Heart left ventricle (tissue), 16 donors: ENCODE measurements around the gene C10orf62. TPM values are rescaled to one million over a fixed set of nuclear protein-coding genes. Genes with fewer than 3 reads are reported as not detected.
"Not testable (repeated sequence)": the region's sequence is repeated elsewhere in the genome, so short reads cannot be mapped to it uniquely, and the experiment has no call there.

Experiments
- ATAC-seq, 4 donors: fragments of 200-7000 bp; cut with Tn5 transposase; one replicate each; pipeline ENCODE4 v1.9.1; 2020 to 2022; ENCODE audit warnings: moderate library complexity in 4 of 4, mild to moderate bottlenecking in 3 of 4, moderate number of reproducible peaks in 1 of 4
- DNase-seq, 5 donors: peaks; one replicate each; pipeline ENCODE4 v3.0.0-alpha.2; 2020
- H3K27ac ChIP-seq, 12 donors: fragments of 200-600 bp; sonication (generic) in 4 of 12; one replicate each; pipeline versions ENCODE4 v1.5.0 to v1.8.0; 2016 to 2022; ENCODE audit warnings: mild to moderate bottlenecking in 2 of 12
- H3K27me3 ChIP-seq, 9 donors: fragments of 200-600 bp; sonication (generic) in 2 of 9; one replicate each; pipeline versions ENCODE4 v1.5.1 to v1.8.0; 2016 to 2022; ENCODE audit warnings: mild to moderate bottlenecking in 3 of 9
- H3K36me3 ChIP-seq, 9 donors: fragments of 200-600 bp; sonication (generic) in 2 of 9; one replicate each; pipeline versions ENCODE4 v1.5.0 to v1.8.0; 2018 to 2022; ENCODE audit warnings: mild to moderate bottlenecking in 2 of 9
- H3K4me1 ChIP-seq, 12 donors: fragments of 200-600 bp; sonication (generic) in 4 of 12; one replicate each; pipeline versions ENCODE4 v1.5.0 to v1.8.0; 2016 to 2022; ENCODE audit warnings: mild to moderate bottlenecking in 3 of 12
- H3K4me3 ChIP-seq, 12 donors: fragments of 200-600 bp; sonication (generic) in 4 of 12; one replicate each; pipeline versions ENCODE4 v1.5.0 to v1.8.0; 2017 to 2022; ENCODE audit warnings: mild to moderate bottlenecking in 9 of 12, moderate library complexity in 4 of 12
- H3K9me3 ChIP-seq, 12 donors: fragments of 200-600 bp; sonication (generic) in 4 of 12; one replicate each; pipeline versions ENCODE4 v1.5.0 to v1.8.0; 2016 to 2022; ENCODE audit warnings: mild to moderate bottlenecking in 1 of 12
- POLR2A ChIP-seq, 2 donors: fragments of 450-650 bp; IDR thresholded peaks; one replicate each; pipeline ENCODE4 v1.6.1; 2017; ENCODE audit warnings: antibody characterized with exemption in 2 of 2, mild to moderate bottlenecking in 2 of 2, moderate library complexity in 2 of 2
- WGBS, 4 donors: extraction: QIAGEN DNeasy Blood & Tissue Kit in 2 of 4; methylation state at CpG; one replicate each; pipeline versions ENCODE4 v1.1.5 to v1.1.7; 2013 to 2018; 5-methylcytosine and 5-hydroxymethylcytosine counted together
- intact Hi-C, 10 donors: fragments of 100-400 bp; cut with DNase I; formaldehyde crosslinking; loops; one replicate each; pipeline versions ENCODE4 v1.11.1 to v1.14.2; 2022
- polyA plus RNA-seq, 2 donors: library from polyadenylated mRNA; stranded (reverse); fragments of 200-250 nt; gene quantifications; one replicate each; pipeline ENCODE4 v1.2.3, GENCODE V29; 2013
- total RNA-seq, 9 donors: library from RNA; depleted of rRNA in 2 of 9; stranded (reverse); fragments of >200 nt in 2 of 9; fragmentation: NEBNext Ultra II Directional in 3 of 9; extraction: Animal tissue kit (Norgen Biotek cat#: 25700) in 3 of 9; gene quantifications; one replicate each; pipeline versions ENCODE4 v1.1.0 to v1.2.4, GENCODE V29; 2016 to 2023
- TF ChIP-seq, protein P1 (sequence below), 12 donors: fragments of 200-600 bp; sonication (generic) in 4 of 12; IDR thresholded peaks; one replicate each; pipeline versions ENCODE4 v1.5.0 to v1.8.0; 2018 to 2022; ENCODE audit warnings: antibody characterized with exemption in 12 of 12, mild to moderate bottlenecking in 5 of 12
- donor health status: ischemic (EF 13 %, LVEDD 7.1; RV severe dilation, severe dysfunction).
- donor health status: healthy with polysubstance abuse.
- donor health status: DM: no; HTN: yes; CAD: no.
- donor health status: DM: no; HTN: no; CAD: no.
- donor health status: ischemic (EF 25% LVEDD 6.9; RV normal size, moderate dysfunction).
- donor health status: ischemic (EF 25% LVEDD 5.7; RV mildly dilated, moderate dysfunction).
- donor health status: healthy.
- donor health status: DM: yes; HTN: yes; CAD: no.
- donor health status: ischemic (EF 35%, LVEDD 5.7; RV mildly dilated, moderate dysfunction).
- donor health status: nonischemic (EF 11% LVEDD 7.7; RV severe dilation, severe dysfunction).
- donor health status: DM: yes; HTN: yes; CAD: no.
- donor health status: PGD.
- donor health status: ischemic (EF 29% LVEDD 5.4; RV normal size, mild dysfunction).
- donor health status: nonischemic (EF 23%, LVEDD 6.1; RV moderate dilation, normal function).

C10orf62 gene
- total and polyA plus RNA-seq, 11 donors: 0.24 to 2.1 (median 0.65) TPM

DNA sequence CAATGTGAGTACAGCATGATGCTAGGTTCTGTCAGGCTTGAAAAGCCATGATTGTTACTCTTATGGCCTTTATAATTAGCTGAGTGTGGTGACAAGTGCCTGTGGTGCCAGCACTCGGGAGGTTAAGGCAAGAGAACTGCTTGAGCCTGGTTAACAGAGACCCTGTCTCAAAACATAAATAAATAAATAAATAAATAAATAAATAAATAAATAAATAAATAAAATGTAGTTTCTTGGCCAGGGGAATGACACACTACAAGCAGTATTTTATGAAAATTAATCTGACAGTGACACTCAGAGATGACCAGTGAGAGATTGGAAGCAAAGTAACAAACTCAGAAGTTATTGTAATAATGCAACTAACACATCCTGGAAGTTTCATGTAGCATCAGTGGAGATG lies 46.1 kb downstream of the C10orf62 start:
- ATAC-seq (no peak), DNase-seq (no peak)
- Histone ChIP-seq H3K27me3 (no peaks in the 10 kb centered on the region), H3K9me3 (no peaks in the 10 kb centered on the region), H3K36me3 (no peaks in the 10 kb centered on the region), H3K4me1 (peaks cover 0 to 18% (median 5%) of the 10 kb centered on the region in 12 donors), H3K4me3 (no peak overlapping the region), H3K27ac (no peak overlapping the region)
- WGBS, 4 donors: 86 to 95% (median 91%) methylated on average over 1 of the region's 1 CpG
- intact Hi-C loops: no loop called here
- TF ChIP-seq, protein P1, sequence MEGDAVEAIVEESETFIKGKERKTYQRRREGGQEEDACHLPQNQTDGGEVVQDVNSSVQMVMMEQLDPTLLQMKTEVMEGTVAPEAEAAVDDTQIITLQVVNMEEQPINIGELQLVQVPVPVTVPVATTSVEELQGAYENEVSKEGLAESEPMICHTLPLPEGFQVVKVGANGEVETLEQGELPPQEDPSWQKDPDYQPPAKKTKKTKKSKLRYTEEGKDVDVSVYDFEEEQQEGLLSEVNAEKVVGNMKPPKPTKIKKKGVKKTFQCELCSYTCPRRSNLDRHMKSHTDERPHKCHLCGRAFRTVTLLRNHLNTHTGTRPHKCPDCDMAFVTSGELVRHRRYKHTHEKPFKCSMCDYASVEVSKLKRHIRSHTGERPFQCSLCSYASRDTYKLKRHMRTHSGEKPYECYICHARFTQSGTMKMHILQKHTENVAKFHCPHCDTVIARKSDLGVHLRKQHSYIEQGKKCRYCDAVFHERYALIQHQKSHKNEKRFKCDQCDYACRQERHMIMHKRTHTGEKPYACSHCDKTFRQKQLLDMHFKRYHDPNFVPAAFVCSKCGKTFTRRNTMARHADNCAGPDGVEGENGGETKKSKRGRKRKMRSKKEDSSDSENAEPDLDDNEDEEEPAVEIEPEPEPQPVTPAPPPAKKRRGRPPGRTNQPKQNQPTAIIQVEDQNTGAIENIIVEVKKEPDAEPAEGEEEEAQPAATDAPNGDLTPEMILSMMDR (IDR thresholded peaks at IDR 0.05): no peak
- no peak for TF ChIP-seq POLR2A (IDR thresholded peaks at IDR 0.05)

DNA sequence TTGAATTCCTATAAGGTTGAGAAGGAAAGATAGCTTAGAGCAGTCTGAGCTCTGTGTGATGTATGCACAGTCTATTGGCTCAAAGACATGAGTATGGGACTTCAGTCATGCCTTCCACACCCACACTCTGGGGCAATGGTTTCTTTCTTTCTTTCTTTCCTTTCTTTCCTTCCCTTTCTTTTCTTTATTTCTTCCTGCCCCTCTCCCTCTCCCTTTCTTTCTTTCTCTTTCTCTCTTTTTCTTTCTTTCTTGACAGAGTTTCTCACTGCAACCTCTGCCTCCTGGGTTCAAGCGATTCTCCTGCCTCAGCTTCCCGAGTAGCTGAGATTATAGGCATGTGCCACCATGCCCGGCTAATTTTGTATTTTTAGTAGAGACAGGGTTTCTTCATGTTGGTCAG lies 49.6 kb downstream of the C10orf62 start:
- H3K36me3 ChIP-seq, H3K4me3 ChIP-seq, ATAC-seq, intact Hi-C loops, DNase-seq, H3K9me3 ChIP-seq, H3K27me3 ChIP-seq, H3K27ac ChIP-seq: not testable (repeated sequence)
- peaks cover 0 to 21% (median 12%) of the 10 kb centered on the region in 12 donors for H3K4me1 ChIP-seq
- 86 to 94% (median 87%) methylated on average over 3 of the region's 3 CpGs for WGBS, 4 donors

GRCh38 chr10:97640174-97640867 lies 50.8 kb downstream of the C10orf62 start, which contains the start of gene PI4K2A:
Gene PI4K2A (plus strand): TSS chr10:97640671. CDS start chr10:97640743, 72 bp downstream.
- intact Hi-C loops: loop anchor here in 1 of 10 donors (5.0 kb wide), 1 partner anchor 47 kb away; the partner anchor contains the start of gene AVPI1
- DNase-seq: peak; percentile 99 to 100 (median 99)
- TF ChIP-seq POLR2A (IDR thresholded peaks at IDR 0.05): peak; percentile 70 to 92
- TF ChIP-seq, protein P1 (IDR thresholded peaks at IDR 0.05): no peak
- H3K36me3 ChIP-seq: peaks cover 0 to 21% (median 10%) of the 10 kb centered on the region in 9 donors
- no peaks in the 10 kb centered on the region for H3K9me3 ChIP-seq
- WGBS, 4 donors: 2 to 5% (median 3%) methylated on average over 26 to 54 of the region's 54 CpGs
- H3K27ac ChIP-seq: peak within 1 kb of the TSS; percentile 41 to 90 (median 78)
- peaks cover 0 to 21% (median 12%) of the 10 kb centered on the region in 12 donors for H3K4me1 ChIP-seq
- H3K4me3 ChIP-seq: peak within 1 kb of the TSS; percentile 32 to 93 (median 84)
- no peaks in the 10 kb centered on the region for H3K27me3 ChIP-seq
- peak; percentile 99 to 100 (median 100) for ATAC-seq

Other genes with a start within 250 kb of the C10orf62 start
- gene RRP12, start 188.4 kb upstream of the C10orf62 start, total RNA-seq: 10 to 100 TPM in 8 of 9 donors, 1 to 10 TPM in 1; 6.0 to 34.1 (median 18.3) TPM
- gene RRP12, start 188.4 kb upstream of the C10orf62 start, polyA plus RNA-seq: 10 to 100 TPM; 32.7 to 61.2 TPM
- 100 to 1,000 TPM; 204 to 343 (median 250) TPM for gene PGAM1, start 163.5 kb upstream of the C10orf62 start, total RNA-seq
- gene PGAM1, start 163.5 kb upstream of the C10orf62 start, polyA plus RNA-seq: 100 to 1,000 TPM in 1 of 2 donors, 10 to 100 TPM in 1; 41.6 to 436 TPM
- gene EXOSC1, start 143.7 kb upstream of the C10orf62 start, total RNA-seq: 10 to 100 TPM; 14.8 to 24.6 (median 16.9) TPM
- 10 to 100 TPM; 26.0 to 34.5 TPM for gene EXOSC1, start 143.7 kb upstream of the C10orf62 start, polyA plus RNA-seq
- 10 to 100 TPM; 16.2 to 36.8 (median 25.2) TPM for gene ZDHHC16, start 143.5 kb upstream of the C10orf62 start, total RNA-seq
- 10 to 100 TPM; 21.3 to 59.5 TPM for gene ZDHHC16, start 143.5 kb upstream of the C10orf62 start, polyA plus RNA-seq
- gene MMS19, start 91.3 kb upstream of the C10orf62 start, total RNA-seq: 10 to 100 TPM; 30.2 to 63.5 (median 48.1) TPM
- 10 to 100 TPM; 43.9 to 52.0 TPM for gene MMS19, start 91.3 kb upstream of the C10orf62 start, polyA plus RNA-seq
- 10 to 100 TPM; 18.2 to 42.9 (median 27.7) TPM for gene UBTD1, start 90.8 kb upstream of the C10orf62 start, total RNA-seq
- gene UBTD1, start 90.8 kb upstream of the C10orf62 start, polyA plus RNA-seq: 10 to 100 TPM; 49.0 to 49.7 TPM
- gene ANKRD2, start 16.9 kb upstream of the C10orf62 start, total RNA-seq: 1,000 to 10,000 TPM in 1 of 9 donors, 100 to 1,000 TPM in 6, 10 to 100 TPM in 2; 56.7 to 2,367 (median 517) TPM
- 100 to 1,000 TPM; 450 to 857 TPM for gene ANKRD2, start 16.9 kb upstream of the C10orf62 start, polyA plus RNA-seq
- 10 to 100 TPM in 8 of 9 donors, 1 to 10 TPM in 1; 7.5 to 82.6 (median 19.2) TPM for gene HOGA1, start 5.3 kb upstream of the C10orf62 start, total RNA-seq
- gene HOGA1, start 5.3 kb upstream of the C10orf62 start, polyA plus RNA-seq: 10 to 100 TPM; 35.2 to 73.4 TPM
- 10 to 100 TPM in 6 of 9 donors, 1 to 10 TPM in 3; 7.2 to 21.0 (median 10.8) TPM for gene MORN4, start 43.8 kb downstream of the C10orf62 start, total RNA-seq
- 10 to 100 TPM; 16.1 to 31.7 TPM for gene MORN4, start 43.8 kb downstream of the C10orf62 start, polyA plus RNA-seq
- 10 to 100 TPM; 10.4 to 24.2 (median 17.3) TPM for gene PI4K2A, start 51.0 kb downstream of the C10orf62 start, total RNA-seq
- gene PI4K2A, start 51.0 kb downstream of the C10orf62 start, polyA plus RNA-seq: 10 to 100 TPM in 1 of 2 donors, 1 to 10 TPM in 1; 5.6 to 36.8 TPM
- 10 to 100 TPM in 4 of 9 donors, 1 to 10 TPM in 5; 7.0 to 13.0 (median 9.9) TPM for gene AVPI1, start 97.5 kb downstream of the C10orf62 start, total RNA-seq
- gene AVPI1, start 97.5 kb downstream of the C10orf62 start, polyA plus RNA-seq: 10 to 100 TPM in 1 of 2 donors, 1 to 10 TPM in 1; 6.6 to 38.6 TPM
- gene MARVELD1, start 124.0 kb downstream of the C10orf62 start, total RNA-seq: 10 to 100 TPM in 2 of 9 donors, 1 to 10 TPM in 7; 4.4 to 17.2 (median 6.8) TPM
- gene MARVELD1, start 124.0 kb downstream of the C10orf62 start, polyA plus RNA-seq: 10 to 100 TPM in 1 of 2 donors, 1 to 10 TPM in 1; 3.0 to 10.1 TPM
- gene ZFYVE27, start 147.4 kb downstream of the C10orf62 start, total RNA-seq: 10 to 100 TPM in 8 of 9 donors, 1 to 10 TPM in 1; 7.3 to 16.1 (median 13.1) TPM
- 10 to 100 TPM in 1 of 2 donors, 1 to 10 TPM in 1; 9.5 to 28.5 TPM for gene ZFYVE27, start 147.4 kb downstream of the C10orf62 start, polyA plus RNA-seq
- gene SFRP5, start 182.3 kb downstream of the C10orf62 start, total RNA-seq: 1 to 10 TPM in 5 of 9 donors, under 1 TPM in 4; 0.12 to 3.7 (median 1.8) TPM
- 1 to 10 TPM in 1 of 2 donors, under 1 TPM in 1; 1.00 to 1.3 TPM for gene SFRP5, start 182.3 kb downstream of the C10orf62 start, polyA plus RNA-seq